NCI-H1436 (cell line): Measurements from ENCODE around the gene TMSB15C.
"Not testable (repeated sequence)": the region's sequence is repeated elsewhere in the genome, so short reads cannot be mapped to it uniquely, and the experiment has no call there.

ENCODE experiments used
- DNase-seq: peaks from one replicate; lab custom pipeline; 2025; lab: John Stamatoyannopoulos, UW

Gene TMSB15C

GRCh38 chrX:104075778-104076445 is at the start of gene TMSB15C:
Gene TMSB15C, minus strand, starts transcription at chrX:104076236.
- DNase-seq: not testable (repeated sequence)

GRCh38 chrX:104122829-104123228 is 46.8 kb upstream of the TMSB15C start:
- no peak for DNase-seq

GRCh38 chrX:104118765-104119164 is 42.7 kb upstream of the TMSB15C start:
- peak; percentile 75 for DNase-seq

- no peak for DNase-seq
These were observed 41.7 kb upstream of the TMSB15C start for GRCh38 chrX:104117759-104118158.

GRCh38 chrX:104113222-104113965 is 37.4 kb upstream of the TMSB15C start:
- DNase-seq: peak; percentile 80

- DNase-seq: peak; percentile 71
These were observed 36.4 kb upstream of the TMSB15C start, which contains the start of gene ZCCHC18 for GRCh38 chrX:104112326-104112951. Gene ZCCHC18, plus strand, starts transcription at chrX:104112523. Its CDS starts 1,589 bp downstream, at chrX:104114112.

- not testable (repeated sequence) for DNase-seq
These were observed 34.6 kb upstream of the TMSB15C start for GRCh38 chrX:104110491-104111240.

GRCh38 chrX:104108955-104109354 is 32.9 kb upstream of the TMSB15C start:
- DNase-seq: no peak

GRCh38 chrX:104105330-104106262 is 29.6 kb upstream of the TMSB15C start:
- DNase-seq: no peak

- no peak for DNase-seq
These were observed 28.6 kb upstream of the TMSB15C start for GRCh38 chrX:104104676-104105075.

GRCh38 chrX:104098919-104099318 is 22.9 kb upstream of the TMSB15C start:
- no peak for DNase-seq

GRCh38 chrX:104098151-104098808 is 22.2 kb upstream of the TMSB15C start:
- peak; percentile 69 for DNase-seq

- DNase-seq: no peak
These were observed 9.9 kb upstream of the TMSB15C start for GRCh38 chrX:104085919-104086318.

- no peak for DNase-seq
These were observed 9.4 kb upstream of the TMSB15C start for GRCh38 chrX:104085477-104085876.

- DNase-seq: no peak
These were observed 8.7 kb upstream of the TMSB15C start for GRCh38 chrX:104084534-104085277.

- no peak for DNase-seq
These were observed 8.0 kb upstream of the TMSB15C start for GRCh38 chrX:104084063-104084462.

- DNase-seq: not testable (repeated sequence)
These were observed 1.8 kb upstream of the TMSB15C start for GRCh38 chrX:104077854-104078253.

- DNase-seq: not testable (repeated sequence)
These were observed 13.4 kb downstream of the TMSB15C start for GRCh38 chrX:104062636-104063035.

GRCh38 chrX:104054956-104055355 is 21.1 kb downstream of the TMSB15C start:
- not testable (repeated sequence) for DNase-seq

- DNase-seq: no peak
These were observed 28.9 kb downstream of the TMSB15C start for GRCh38 chrX:104047171-104047570.
